Upper lobe of left lung (tissue), 6 donors: ENCODE data around the gene ARMH4. TPM values are rescaled to one million over a fixed set of nuclear protein-coding genes. Genes with fewer than 3 reads are reported as not detected.

Experiments used
- ATAC-seq, 2 donors: fragments of 200-7000 bp; cut with Tn5 transposase; one replicate each; pipeline ENCODE4 v1.9.1; 2022; ENCODE audit warnings: mild to moderate bottlenecking in 2 of 2, moderate library complexity in 2 of 2; ENCODE audit not compliant: low FRiP score in 2 of 2
- DNase-seq, 2 donors: peaks; one replicate each; pipeline ENCODE4 v3.0.0-alpha.2; 2019 to 2020
- H3K27ac ChIP-seq, 4 donors: fragments of 200-600 bp; sonication (generic); one replicate each; pipeline ENCODE4 v1.5.1; 2016 to 2019
- H3K27me3 ChIP-seq, 4 donors: fragments of 200-600 bp; sonication (generic); one replicate each; pipeline ENCODE4 v1.5.1; 2017 to 2019
- H3K36me3 ChIP-seq, 4 donors: fragments of 200-600 bp; sonication (generic); one replicate each; pipeline ENCODE4 v1.5.1; 2016 to 2019
- H3K4me1 ChIP-seq, 4 donors: fragments of 200-600 bp; sonication (generic); one replicate each; pipeline ENCODE4 v1.5.1; 2018 to 2019
- H3K4me3 ChIP-seq, 4 donors: fragments of 200-600 bp; sonication (generic); one replicate each; pipeline ENCODE4 v1.5.1; 2017 to 2019; ENCODE audit warnings: mild to moderate bottlenecking in 2 of 4, moderate library complexity in 1 of 4
- H3K9me3 ChIP-seq, 4 donors: fragments of 200-600 bp; sonication (generic); one replicate each; pipeline ENCODE4 v1.5.1; 2018 to 2019
- CTCF ChIP-seq, 6 experiments: fragments of 450-650 bp in 4 of 6; fragments of 200-600 bp in 2 of 6; sonication (generic) in 2 of 6; IDR thresholded peaks; one replicate each; pipeline ENCODE4 v1.5.1; 2016 to 2019; ENCODE audit warnings: antibody characterized with exemption in 6 of 6
- EP300 ChIP-seq, 4 donors: sonication (generic); formaldehyde crosslinking; IDR thresholded peaks; one replicate each; pipeline ENCODE4 v1.5.1; 2017; ENCODE audit warnings: antibody characterized with exemption in 4 of 4, control low read depth in 2 of 4
- POLR2A ChIP-seq, 4 donors: fragments of 450-650 bp; IDR thresholded peaks; one replicate each; pipeline ENCODE4 v1.5.1; 2016 to 2017; ENCODE audit warnings: antibody characterized with exemption in 4 of 4, mild to moderate bottlenecking in 2 of 4
- POLR2AphosphoS5 ChIP-seq, 2 donors: sonication (generic); formaldehyde crosslinking; IDR thresholded peaks; one replicate each; pipeline ENCODE4 v1.5.1; 2017; ENCODE audit warnings: antibody characterized with exemption in 2 of 2
- WGBS, 2 donors: methylation state at CpG; one replicate each; pipeline ENCODE4 v1.1.5; 2017 to 2018; 5-methylcytosine and 5-hydroxymethylcytosine counted together
- total RNA-seq, 6 donors: library from RNA; depleted of rRNA in 4 of 6; stranded (reverse); fragments of >200 nt in 4 of 6; gene quantifications; one replicate each; pipeline versions ENCODE4 v1.1.0 to v1.2.1, GENCODE V29; 2016 to 2021
- donor health status: DM: no; HTN: no; CAD: no; lungs with moderate emphysema.
- donor health status: DM: no; HTN: yes; CAD: no; lungs with severe emphysema.

Gene ARMH4
- total RNA-seq, 6 donors from 2014 or later: 1.0 to 6.2 (median 2.3) TPM

DNA sequence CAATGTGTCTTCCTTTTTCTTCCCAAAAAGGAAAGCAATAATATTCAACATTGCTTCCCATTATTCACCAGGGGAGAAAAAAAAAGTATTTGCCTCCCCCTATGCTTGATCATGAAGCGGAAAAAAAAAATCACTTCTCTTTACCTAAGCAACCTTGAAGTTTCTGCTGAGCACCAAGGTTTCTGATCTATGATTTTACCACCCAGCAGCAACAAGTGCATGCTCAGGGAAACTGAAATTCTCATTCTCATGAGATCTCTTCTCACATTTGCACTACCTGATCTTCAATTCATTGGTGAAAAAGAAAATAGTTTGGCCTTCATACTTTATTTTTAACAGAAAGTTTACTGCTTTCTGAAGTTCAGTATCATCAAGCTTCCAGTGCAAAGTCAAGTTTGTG, 125.8 kb downstream of the ARMH4 start:
- ATAC-seq (no peak), DNase-seq (no peak)
- Histone ChIP-seq H3K27ac (no peak overlapping the region), H3K36me3 (no peaks in the 10 kb centered on the region), H3K27me3 (no peaks in the 10 kb centered on the region), H3K9me3 (no peaks in the 10 kb centered on the region), H3K4me3 (no peak overlapping the region), H3K4me1 (no peaks in the 10 kb centered on the region)
- WGBS, 2 donors: 81 to 95% methylated on average over 1 of the region's 1 CpG
- no peak for TF ChIP-seq POLR2AphosphoS5 (IDR thresholded peaks at IDR 0.05)
- no peak for TF ChIP-seq POLR2A (IDR thresholded peaks at IDR 0.05)
- TF ChIP-seq CTCF (IDR thresholded peaks at IDR 0.05): no peak
- TF ChIP-seq EP300 (IDR thresholded peaks at IDR 0.05): no peak

DNA sequence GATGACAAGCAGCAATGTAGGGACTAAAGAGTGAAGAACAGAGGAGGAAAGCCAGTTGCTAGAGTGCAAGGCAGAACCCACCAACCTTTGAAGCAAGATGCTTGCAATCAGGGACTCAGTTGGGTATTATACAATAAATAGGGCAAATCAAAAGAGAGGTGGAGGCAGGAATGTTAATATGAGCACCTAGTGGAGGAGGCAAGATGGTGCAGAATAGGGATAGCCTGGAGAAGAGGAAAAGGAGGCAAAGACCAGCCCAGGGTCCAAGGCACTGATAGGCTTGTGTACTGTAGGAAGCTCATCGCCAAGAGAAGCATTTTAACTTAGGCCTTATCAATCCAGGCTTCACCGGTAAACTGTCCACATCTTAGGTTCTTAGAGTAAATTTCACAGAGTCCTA, 137.2 kb downstream of the ARMH4 start:
- WGBS, 2 donors: 90 to 92% methylated on average over 2 of the region's 2 CpGs
- TF ChIP-seq POLR2A (IDR thresholded peaks at IDR 0.05) (no peak), EP300 (IDR thresholded peaks at IDR 0.05) (no peak), CTCF (IDR thresholded peaks at IDR 0.05) (no peak), POLR2AphosphoS5 (IDR thresholded peaks at IDR 0.05) (no peak)
- H3K27me3 ChIP-seq: no peaks in the 10 kb centered on the region
- H3K9me3 ChIP-seq: no peaks in the 10 kb centered on the region
- H3K27ac ChIP-seq: no peak overlapping the region
- H3K4me1 ChIP-seq: no peaks in the 10 kb centered on the region
- DNase-seq (no peak), ATAC-seq (no peak)
- H3K36me3 ChIP-seq: no peaks in the 10 kb centered on the region
- no peak overlapping the region for H3K4me3 ChIP-seq

GRCh38 chr14:58002618-58003017, 149.4 kb downstream of the ARMH4 start:
- Histone ChIP-seq H3K4me3 (no peak overlapping the region), H3K4me1 (no peaks in the 10 kb centered on the region), H3K27me3 (no peaks in the 10 kb centered on the region), H3K36me3 (no peaks in the 10 kb centered on the region), H3K27ac (no peak overlapping the region), H3K9me3 (no peaks in the 10 kb centered on the region)
- ATAC-seq: no peak
- WGBS, 2 donors: 55 to 71% methylated on average over 2 of the region's 2 CpGs
- TF ChIP-seq POLR2A (IDR thresholded peaks at IDR 0.05) (no peak), POLR2AphosphoS5 (IDR thresholded peaks at IDR 0.05) (no peak), EP300 (IDR thresholded peaks at IDR 0.05) (no peak), CTCF (IDR thresholded peaks at IDR 0.05) (no peak)
- no peak for DNase-seq

- ATAC-seq (no peak), DNase-seq (no peak)
- WGBS, 2 donors: 95 to 98% methylated on average over 1 of the region's 1 CpG
- Histone ChIP-seq H3K27me3 (no peaks in the 10 kb centered on the region), H3K27ac (no peak overlapping the region), H3K4me1 (no peaks in the 10 kb centered on the region), H3K9me3 (no peaks in the 10 kb centered on the region), H3K36me3 (no peaks in the 10 kb centered on the region), H3K4me3 (no peak overlapping the region)
- no peak for TF ChIP-seq EP300 (IDR thresholded peaks at IDR 0.05)
- no peak for TF ChIP-seq POLR2A (IDR thresholded peaks at IDR 0.05)
- no peak for TF ChIP-seq CTCF (IDR thresholded peaks at IDR 0.05)
- no peak for TF ChIP-seq POLR2AphosphoS5 (IDR thresholded peaks at IDR 0.05)
Measured at GRCh38 chr14:57999979-58000378, 152.0 kb downstream of the ARMH4 start.

DNA sequence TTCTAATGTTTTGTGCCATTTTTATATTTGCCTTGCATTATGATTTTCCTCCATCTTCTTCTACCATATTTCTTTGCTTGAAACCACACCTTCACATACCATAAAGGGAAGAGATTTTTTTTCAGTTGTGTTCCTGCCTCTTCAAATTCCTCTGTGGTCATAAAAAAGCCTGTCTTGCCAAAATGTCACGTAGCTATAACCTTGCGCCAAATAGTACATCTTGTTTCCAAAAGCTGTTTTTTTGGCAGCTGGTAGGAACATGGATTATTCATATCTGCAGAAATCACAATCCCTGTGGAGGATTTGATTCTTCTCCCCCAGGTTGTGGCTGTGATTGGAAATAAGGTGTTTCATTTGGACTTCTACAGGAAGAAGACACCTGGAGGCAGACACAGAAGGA, 152.5 kb downstream of the ARMH4 start:
- WGBS, 2 donors: 66 to 69% methylated on average over 2 of the region's 2 CpGs
- DNase-seq: no peak
- H3K4me3 ChIP-seq: no peak overlapping the region

More for the DNA sequence above, 152.5 kb downstream of the ARMH4 start:
- Histone ChIP-seq H3K27ac (no peak overlapping the region), H3K36me3 (no peaks in the 10 kb centered on the region), H3K4me1 (no peaks in the 10 kb centered on the region), H3K27me3 (no peaks in the 10 kb centered on the region), H3K9me3 (no peaks in the 10 kb centered on the region)
- TF ChIP-seq POLR2A (IDR thresholded peaks at IDR 0.05): no peak
- TF ChIP-seq CTCF (IDR thresholded peaks at IDR 0.05): no peak
- TF ChIP-seq EP300 (IDR thresholded peaks at IDR 0.05): no peak
- TF ChIP-seq POLR2AphosphoS5 (IDR thresholded peaks at IDR 0.05): no peak
- no peak for ATAC-seq
